Measurements from ENCODE around the gene AGPAT2. TPM values are rescaled to one million over a fixed set of nuclear protein-coding genes. Genes with fewer than 3 reads are reported as not detected.

AGPAT2 gene
- total RNA-seq, 1 experiment from 2014 or later: 40.4 TPM

- Mint-ChIP-seq H3K9me3 (ENCODE audit: low read depth, unreplicated experiment) (no peaks in the 10 kb centered on the region), H3K36me3 (ENCODE audit: insufficient read depth, unreplicated experiment) (peaks cover 19% of the 10 kb centered on the region), H3K27ac (ENCODE audit: unreplicated experiment) (no peak overlapping the region), H3K4me3 (ENCODE audit: low read depth, unreplicated experiment) (peak overlapping the region; percentile 70), H3K27me3 (ENCODE audit: unreplicated experiment) (no peaks in the 10 kb centered on the region), H3K4me1 (ENCODE audit: low read depth, unreplicated experiment) (peaks cover 3% of the 10 kb centered on the region)
- CTCF ChIA-PET: no interaction called here
- TF ChIP-seq, protein P1, sequence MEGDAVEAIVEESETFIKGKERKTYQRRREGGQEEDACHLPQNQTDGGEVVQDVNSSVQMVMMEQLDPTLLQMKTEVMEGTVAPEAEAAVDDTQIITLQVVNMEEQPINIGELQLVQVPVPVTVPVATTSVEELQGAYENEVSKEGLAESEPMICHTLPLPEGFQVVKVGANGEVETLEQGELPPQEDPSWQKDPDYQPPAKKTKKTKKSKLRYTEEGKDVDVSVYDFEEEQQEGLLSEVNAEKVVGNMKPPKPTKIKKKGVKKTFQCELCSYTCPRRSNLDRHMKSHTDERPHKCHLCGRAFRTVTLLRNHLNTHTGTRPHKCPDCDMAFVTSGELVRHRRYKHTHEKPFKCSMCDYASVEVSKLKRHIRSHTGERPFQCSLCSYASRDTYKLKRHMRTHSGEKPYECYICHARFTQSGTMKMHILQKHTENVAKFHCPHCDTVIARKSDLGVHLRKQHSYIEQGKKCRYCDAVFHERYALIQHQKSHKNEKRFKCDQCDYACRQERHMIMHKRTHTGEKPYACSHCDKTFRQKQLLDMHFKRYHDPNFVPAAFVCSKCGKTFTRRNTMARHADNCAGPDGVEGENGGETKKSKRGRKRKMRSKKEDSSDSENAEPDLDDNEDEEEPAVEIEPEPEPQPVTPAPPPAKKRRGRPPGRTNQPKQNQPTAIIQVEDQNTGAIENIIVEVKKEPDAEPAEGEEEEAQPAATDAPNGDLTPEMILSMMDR (IDR thresholded peaks at IDR 0.05; ENCODE audit: unreplicated experiment): no peak
- intact Hi-C loops (cut with micrococcal nuclease; ENCODE audit: unreplicated experiment): no loop called here
- no peak for DNase-seq
- BruUV-seq (replicated peaks): no TSS peak
Measured at GRCh38 chr9:136685216-136685615, 2.0 kb downstream of the AGPAT2 start.

GRCh38 chr9:136684799-136685198 lies 2.5 kb downstream of the AGPAT2 start:
- TF ChIP-seq, protein P1 (IDR thresholded peaks at IDR 0.05; ENCODE audit: unreplicated experiment): no peak
- H3K27ac Mint-ChIP-seq (ENCODE audit: unreplicated experiment): no peak overlapping the region
- H3K4me1 Mint-ChIP-seq (ENCODE audit: low read depth, unreplicated experiment): no peaks in the 10 kb centered on the region
- H3K36me3 Mint-ChIP-seq (ENCODE audit: insufficient read depth, unreplicated experiment): peaks cover 19% of the 10 kb centered on the region
- CTCF ChIA-PET: no interaction called here
- no peak for DNase-seq
- intact Hi-C loops (cut with micrococcal nuclease; ENCODE audit: unreplicated experiment): no loop called here
- no peaks in the 10 kb centered on the region for H3K27me3 Mint-ChIP-seq (ENCODE audit: unreplicated experiment)
- BruUV-seq (replicated peaks): no TSS peak
- H3K4me3 Mint-ChIP-seq (ENCODE audit: low read depth, unreplicated experiment): no peak overlapping the region
- H3K9me3 Mint-ChIP-seq (ENCODE audit: low read depth, unreplicated experiment): no peaks in the 10 kb centered on the region

DNA sequence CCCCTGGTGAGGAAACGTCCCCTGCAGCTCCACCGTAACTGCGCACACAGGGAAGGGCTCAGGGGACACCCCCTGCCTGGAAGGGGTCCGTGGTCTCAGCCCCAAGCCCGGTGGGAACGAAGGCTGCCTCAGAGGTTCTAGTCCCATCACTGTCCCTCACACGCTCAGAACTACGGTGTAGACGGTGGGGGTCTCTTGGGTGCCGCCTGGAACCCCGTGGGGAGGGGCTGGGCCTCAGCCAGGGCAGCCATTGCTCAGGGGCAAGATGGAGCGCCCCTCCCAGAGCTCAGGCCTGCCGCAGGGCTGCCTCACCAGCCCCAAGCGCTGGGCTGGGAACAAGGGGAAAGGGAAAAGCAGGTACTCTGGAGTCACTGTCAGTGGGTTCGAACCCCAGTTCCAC lies 2.9 kb downstream of the AGPAT2 start:
- no TSS peak for BruUV-seq (replicated peaks)
- Mint-ChIP-seq H3K36me3 (ENCODE audit: insufficient read depth, unreplicated experiment) (peaks cover 19% of the 10 kb centered on the region), H3K27ac (ENCODE audit: unreplicated experiment) (no peak overlapping the region), H3K9me3 (ENCODE audit: low read depth, unreplicated experiment) (no peaks in the 10 kb centered on the region), H3K4me1 (ENCODE audit: low read depth, unreplicated experiment) (no peaks in the 10 kb centered on the region), H3K4me3 (ENCODE audit: low read depth, unreplicated experiment) (no peak overlapping the region), H3K27me3 (ENCODE audit: unreplicated experiment) (no peaks in the 10 kb centered on the region)
- TF ChIP-seq, protein P1 (IDR thresholded peaks at IDR 0.05; ENCODE audit: unreplicated experiment): no peak
- CTCF ChIA-PET: no interaction called here
- DNase-seq: no peak
- intact Hi-C loops (cut with micrococcal nuclease; ENCODE audit: unreplicated experiment): no loop called here

DNA sequence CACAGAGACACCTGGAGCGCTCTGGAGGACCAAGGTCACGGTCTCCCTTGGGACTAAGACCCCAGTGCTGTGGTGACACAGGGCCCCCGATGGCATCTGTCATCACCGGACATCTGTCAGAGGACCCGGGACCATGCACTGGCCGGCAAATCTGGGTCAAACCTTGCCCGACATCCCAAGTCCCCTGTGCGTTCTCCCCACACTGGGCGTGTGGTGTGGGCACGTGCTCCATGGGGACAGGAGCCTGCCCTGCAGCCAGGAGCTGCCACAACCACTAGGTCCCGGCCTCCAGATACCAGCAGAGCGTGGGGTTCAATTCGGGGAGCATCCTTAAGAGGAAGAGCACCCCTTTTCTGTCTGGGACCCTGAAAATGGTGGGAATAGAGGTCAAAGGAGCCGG lies 3.5 kb downstream of the AGPAT2 start:
- no peak for DNase-seq
- H3K36me3 Mint-ChIP-seq (ENCODE audit: insufficient read depth, unreplicated experiment): peaks cover 19% of the 10 kb centered on the region
- H3K27me3 Mint-ChIP-seq (ENCODE audit: unreplicated experiment): no peaks in the 10 kb centered on the region
- H3K27ac Mint-ChIP-seq (ENCODE audit: unreplicated experiment): no peak overlapping the region
- no TSS peak for BruUV-seq (replicated peaks)
- H3K9me3 Mint-ChIP-seq (ENCODE audit: low read depth, unreplicated experiment): no peaks in the 10 kb centered on the region
- TF ChIP-seq, protein P1 (IDR thresholded peaks at IDR 0.05; ENCODE audit: unreplicated experiment): no peak
- intact Hi-C loops (cut with micrococcal nuclease; ENCODE audit: unreplicated experiment): no loop called here
- H3K4me1 Mint-ChIP-seq (ENCODE audit: low read depth, unreplicated experiment): no peaks in the 10 kb centered on the region
- no peak overlapping the region for H3K4me3 Mint-ChIP-seq (ENCODE audit: low read depth, unreplicated experiment)
- CTCF ChIA-PET: no interaction called here

All from Calu3 (cell line).